ENCODE measurements around the gene CCL20. TPM values are rescaled to one million over a fixed set of nuclear protein-coding genes. Genes with fewer than 3 reads are reported as not detected.

The CCL20 gene
- total and polyA plus RNA-seq, 2 of the 13 experiments (the other 11 are each of a cell fraction or from before 2014, with no cell fraction given), result 223 to 903 TPM

GRCh38 chr2:227766373-227766883, 47.2 kb upstream of the CCL20 start (continued):
- TF ChIP-seq PRDM4 (CRISPR knock-in tag; IDR thresholded peaks at IDR 0.05; ENCODE audit: borderline replicate concordance), result no peak
- no peak for TF ChIP-seq ZBTB26 (CRISPR knock-in tag; IDR thresholded peaks at IDR 0.05; ENCODE audit: borderline replicate concordance)
- TF ChIP-seq ZNF280B (CRISPR knock-in tag; IDR thresholded peaks at IDR 0.05; ENCODE audit: borderline replicate concordance), result no peak
- TF ChIP-seq ZNF253 (CRISPR knock-in tag; IDR thresholded peaks at IDR 0.05; ENCODE audit: borderline replicate concordance), result no peak
- TF ChIP-seq ZNF33A (CRISPR knock-in tag; IDR thresholded peaks at IDR 0.05; ENCODE audit: borderline replicate concordance), result no peak
- no peak for TF ChIP-seq ZNF589 (CRISPR knock-in tag; conservative IDR thresholded peaks at IDR 0.05)
- no peak for TF ChIP-seq ZNF136 (CRISPR knock-in tag; IDR thresholded peaks at IDR 0.05; ENCODE audit: low read depth)
- no peak for TF ChIP-seq HCFC1 (IDR thresholded peaks at IDR 0.05; ENCODE audit: low read depth, low read length)
- no peak for TF ChIP-seq CBX1 (IDR thresholded peaks at IDR 0.05; ENCODE audit: low read depth)
- peak; percentile 52; the same call in 1 of the 2 replicates for TF ChIP-seq SOX5 (CRISPR knock-in tag; IDR thresholded peaks at IDR 0.05; ENCODE audit: borderline replicate concordance)
- no peak for TF ChIP-seq THYN1 (CRISPR knock-in tag; IDR thresholded peaks at IDR 0.05; ENCODE audit: borderline replicate concordance, low read depth)
- TF ChIP-seq ZNF619 (CRISPR knock-in tag; IDR thresholded peaks at IDR 0.05), result no peak
- TF ChIP-seq ZNF33B (CRISPR knock-in tag; IDR thresholded peaks at IDR 0.05), result no peak
- TF ChIP-seq HBP1 (CRISPR knock-in tag; IDR thresholded peaks at IDR 0.05; ENCODE audit: low read depth), result peak; percentile 48; the same call in 1 of the 2 replicates
- TF ChIP-seq PATZ1 (CRISPR knock-in tag; IDR thresholded peaks at IDR 0.05), result peak; percentile 48
- TF ChIP-seq ARHGAP35 (CRISPR knock-in tag; IDR thresholded peaks at IDR 0.05; ENCODE audit: borderline replicate concordance), result no peak; the same call in 1 of the 2 replicates
- TF ChIP-seq ZNF749 (CRISPR knock-in tag; IDR thresholded peaks at IDR 0.05; ENCODE audit: borderline replicate concordance), result no peak
- no peak for TF ChIP-seq RBM22 (optimal IDR thresholded peaks at IDR 0.05; ENCODE audit: low read length)
- 0 out of 2 replicates have a peak, but pooled peaks have one; percentile 41 for TF ChIP-seq FOXJ3 (CRISPR knock-in tag; IDR thresholded peaks at IDR 0.05; ENCODE audit: borderline replicate concordance)
- 0 out of 2 replicates have a peak, but pooled peaks have one; percentile 77 for TF ChIP-seq BRCA1 (CRISPR knock-in tag; IDR thresholded peaks at IDR 0.05)
- TF ChIP-seq ONECUT2 (CRISPR knock-in tag; IDR thresholded peaks at IDR 0.05), result no peak
- peak; percentile 86 for TF ChIP-seq ZNF121 (CRISPR knock-in tag; IDR thresholded peaks at IDR 0.05)
